ENCODE results near the gene LARGE1.
A peak's percentile ranks its signal among the peaks of the same experiment; 100 is the strongest.

LARGE1 gene

DNA sequence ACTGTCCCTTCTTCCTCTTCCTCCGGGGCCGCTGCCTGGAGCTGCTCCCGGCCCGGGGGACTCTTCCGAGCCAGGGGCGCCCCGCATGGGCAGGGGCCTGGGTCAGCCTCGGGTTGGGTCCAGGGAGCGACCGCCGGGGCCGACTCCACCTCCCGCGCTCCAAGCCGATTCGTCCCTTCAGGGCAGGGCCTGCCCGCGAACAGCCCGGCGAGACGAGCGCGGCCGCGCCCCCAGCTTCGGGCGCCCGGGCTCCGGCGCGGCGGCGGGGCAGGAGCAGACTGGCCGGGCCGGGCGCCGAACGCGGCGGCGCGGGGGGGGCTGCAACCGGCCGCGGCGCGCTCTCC is at the start of gene LARGE1:
Gene LARGE1 (minus strand): TSS at position 280 of the 344 bp plus-strand sequence.
- no peak for DNase-seq (ENCODE audit: low read depth in 1 of 2, low spot score in 1 of 2)

DNA sequence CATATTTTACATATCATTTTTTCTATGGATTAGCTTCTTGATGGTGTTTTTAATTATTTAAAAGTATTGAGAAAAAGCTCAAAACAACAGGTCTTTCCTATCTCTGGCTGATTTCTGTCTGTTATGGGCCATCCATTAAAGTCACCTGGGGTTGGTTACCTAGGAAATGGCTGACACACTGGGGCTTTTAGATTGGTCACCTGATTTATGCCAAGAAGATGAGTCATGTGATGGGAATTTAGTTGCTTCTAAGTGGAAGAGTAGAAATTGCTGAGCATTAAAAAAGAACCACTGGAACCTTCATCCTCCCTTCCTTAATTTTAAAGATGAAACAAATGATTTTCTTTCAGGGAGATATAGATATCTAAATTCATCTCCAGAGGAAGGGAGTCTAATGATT is 48.8 kb upstream of the LARGE1 start:
- no peak for DNase-seq (ENCODE audit: low read depth in 1 of 2, low spot score in 1 of 2)

DNA sequence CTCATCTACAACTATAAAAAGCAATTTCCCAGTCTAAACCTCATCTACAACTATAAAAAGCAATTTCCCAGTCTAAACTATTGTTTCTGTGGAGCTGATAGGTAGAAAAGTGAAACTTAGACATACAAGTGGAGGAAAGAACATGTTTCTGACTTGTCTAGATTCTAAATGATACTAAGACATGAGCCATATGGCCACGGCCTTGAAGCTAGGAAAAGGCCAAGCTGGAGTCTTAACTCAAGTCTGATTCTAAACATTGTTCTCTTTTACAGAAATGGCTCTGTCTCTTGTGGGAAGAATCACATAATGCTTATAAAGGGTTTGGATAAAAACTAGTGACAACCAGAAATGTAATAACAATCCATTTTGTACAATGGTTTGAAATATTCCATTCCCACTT is 43.8 kb upstream of the LARGE1 start:
- DNase-seq (ENCODE audit: low read depth in 1 of 2, low spot score in 1 of 2), result no peak

DNA sequence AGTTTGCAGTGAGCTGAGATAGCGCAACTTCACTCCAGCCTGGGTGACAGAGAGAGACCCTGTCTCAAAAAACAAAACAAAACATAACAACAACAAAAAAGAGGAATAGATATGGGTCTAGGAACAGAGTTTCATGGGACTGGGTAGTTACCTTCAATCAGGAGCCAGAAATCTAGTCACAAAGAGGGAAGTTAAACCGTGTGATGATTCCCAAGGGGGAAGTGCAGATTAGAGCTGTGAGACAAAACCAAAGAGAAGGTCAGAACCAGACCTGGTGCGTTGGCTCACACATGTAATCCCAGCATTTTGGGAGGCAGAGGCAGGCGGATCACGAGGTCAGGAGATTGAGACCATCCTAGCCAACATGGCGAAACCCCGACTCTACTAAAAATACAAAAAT is 42.1 kb upstream of the LARGE1 start:
- no peak for DNase-seq (ENCODE audit: low read depth in 1 of 2, low spot score in 1 of 2)

DNA sequence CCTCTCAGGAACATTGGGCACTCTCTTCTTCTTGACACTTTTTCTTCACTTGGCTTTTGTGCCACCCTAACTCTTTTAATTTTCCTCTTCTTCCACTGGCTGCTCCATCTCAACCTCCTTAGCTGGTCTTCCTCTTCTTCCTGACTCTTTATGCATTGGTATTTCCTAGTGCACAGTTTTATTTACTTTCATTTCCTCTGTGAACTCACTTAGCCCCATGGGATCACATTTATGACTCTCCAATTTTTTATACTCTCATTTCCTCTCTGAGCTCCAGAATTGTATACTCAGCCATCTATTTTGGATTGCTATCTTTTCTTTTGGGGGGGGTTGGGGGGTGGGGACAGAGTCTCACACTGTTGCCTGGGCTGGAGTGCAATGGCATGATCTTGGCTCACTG is 38.5 kb upstream of the LARGE1 start:
- no peak for DNase-seq (ENCODE audit: low read depth in 1 of 2, low spot score in 1 of 2)

DNA sequence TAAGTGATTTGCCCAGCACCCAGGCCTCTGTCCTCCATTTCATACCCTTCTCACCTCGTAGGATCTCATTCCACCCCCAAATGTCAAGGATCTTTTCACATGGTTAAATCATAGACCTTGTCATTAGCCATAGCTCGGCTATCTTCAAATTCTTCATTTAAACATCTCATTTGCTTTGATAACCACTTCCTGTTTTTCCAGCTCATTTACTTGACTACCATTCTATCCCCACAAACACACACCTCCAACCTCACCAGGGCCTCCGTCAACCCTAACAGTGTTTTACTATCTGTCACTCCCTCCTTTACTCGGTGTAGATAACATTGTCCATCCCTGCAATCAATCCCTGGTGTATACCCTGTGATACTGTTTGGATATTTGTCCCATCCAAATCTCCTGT is 36.8 kb upstream of the LARGE1 start:
- DNase-seq (ENCODE audit: low read depth in 1 of 2, low spot score in 1 of 2), result no peak

DNA sequence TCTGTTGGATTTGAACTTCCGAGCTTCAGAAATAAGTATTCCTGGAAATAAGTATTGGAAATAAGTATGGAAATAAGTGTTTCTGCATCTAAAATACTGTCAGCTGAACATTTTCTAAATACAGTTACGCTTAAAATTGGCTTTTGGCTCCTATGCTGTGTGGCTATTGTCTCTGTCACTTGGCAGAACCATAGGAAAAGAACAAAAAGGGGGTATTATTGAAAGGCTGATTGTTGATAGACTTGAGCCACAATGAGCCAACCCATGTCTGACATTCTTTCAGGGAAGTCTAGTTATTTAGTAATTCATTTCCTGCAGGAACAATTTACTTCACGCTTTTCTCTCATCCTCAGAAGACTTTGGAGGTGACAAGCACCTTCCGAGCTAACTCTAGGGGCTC is 32.5 kb upstream of the LARGE1 start:
- DNase-seq (ENCODE audit: low read depth in 1 of 2, low spot score in 1 of 2), result no peak

DNA sequence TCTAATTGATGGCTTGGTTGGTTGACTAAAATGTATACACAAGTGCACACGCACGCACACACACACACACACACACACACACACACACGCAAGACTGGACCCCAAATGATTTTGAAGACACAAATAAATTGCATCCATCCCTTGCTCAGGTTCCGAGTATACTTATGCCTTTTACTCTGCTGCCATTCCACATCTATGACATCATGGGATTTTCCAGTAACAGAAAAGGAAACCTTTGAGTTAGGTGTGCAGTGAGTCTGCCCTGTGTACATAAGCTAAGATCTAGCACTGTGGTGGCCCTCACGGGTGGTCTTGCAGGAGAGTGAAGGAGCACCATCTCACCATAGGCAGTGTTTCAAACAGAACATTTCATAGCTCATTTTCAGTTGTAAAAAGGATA is 20.5 kb upstream of the LARGE1 start:
- DNase-seq (ENCODE audit: low read depth in 1 of 2, low spot score in 1 of 2), result no peak

DNA sequence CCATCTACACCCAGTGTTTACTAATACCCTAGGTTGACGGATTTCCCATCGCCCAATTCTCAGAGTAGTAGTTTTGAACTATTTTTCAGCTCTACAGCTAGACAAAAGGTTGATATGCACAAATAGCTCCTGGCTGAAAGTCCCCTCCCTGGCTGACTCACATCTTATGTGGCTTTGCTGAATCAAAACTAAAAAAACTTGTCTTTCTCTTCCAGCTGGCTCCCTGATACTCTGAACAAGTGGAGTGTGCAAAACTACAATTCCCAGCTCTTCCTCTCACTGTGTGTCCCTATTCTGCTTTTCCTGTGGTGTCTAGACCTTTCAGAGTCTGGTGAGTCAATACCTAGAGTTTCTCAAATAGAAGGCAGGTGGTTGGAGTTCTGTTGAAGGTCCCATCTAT is 12.7 kb upstream of the LARGE1 start:
- no peak for DNase-seq (ENCODE audit: low read depth in 1 of 2, low spot score in 1 of 2)

DNA sequence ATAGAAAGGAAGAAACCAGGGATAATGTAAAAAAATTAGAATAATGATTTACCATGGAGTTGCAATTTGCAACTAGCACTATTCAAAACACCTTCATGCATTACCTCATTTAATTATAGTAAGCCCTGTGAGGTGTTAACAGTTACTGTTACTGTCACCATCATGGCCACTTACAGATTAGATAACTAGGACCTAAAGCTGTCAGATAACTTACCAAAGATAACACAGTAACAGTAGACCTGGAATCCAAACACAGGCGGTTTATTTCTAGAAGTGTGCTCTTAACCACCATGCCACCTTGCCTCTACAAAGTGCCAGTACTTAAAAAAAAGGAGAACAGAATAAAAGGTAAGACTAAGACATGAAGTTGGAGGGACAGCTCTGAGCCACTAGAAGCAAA is 11.1 kb upstream of the LARGE1 start:
- DNase-seq (ENCODE audit: low read depth in 1 of 2, low spot score in 1 of 2), result no peak

DNA sequence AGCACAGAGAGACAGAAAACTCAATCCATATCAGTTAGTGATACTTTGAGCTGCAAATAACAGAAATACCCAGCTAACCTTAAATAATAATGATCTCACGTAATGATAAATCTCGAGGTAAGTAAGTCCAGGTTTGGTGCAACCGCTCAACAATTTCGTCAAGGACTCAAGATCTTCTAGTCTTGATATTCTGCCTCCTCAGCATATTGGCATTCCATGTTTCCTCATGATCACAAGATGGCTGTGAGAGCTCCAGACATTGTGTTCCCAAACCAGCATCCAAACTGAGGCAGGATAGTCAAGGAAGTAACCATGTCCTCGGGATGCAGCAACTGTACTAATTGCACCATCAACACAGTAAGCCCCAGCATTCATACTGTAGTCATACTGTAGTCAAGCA is 7.5 kb upstream of the LARGE1 start:
- no peak for DNase-seq (ENCODE audit: low read depth in 1 of 2, low spot score in 1 of 2)

DNA sequence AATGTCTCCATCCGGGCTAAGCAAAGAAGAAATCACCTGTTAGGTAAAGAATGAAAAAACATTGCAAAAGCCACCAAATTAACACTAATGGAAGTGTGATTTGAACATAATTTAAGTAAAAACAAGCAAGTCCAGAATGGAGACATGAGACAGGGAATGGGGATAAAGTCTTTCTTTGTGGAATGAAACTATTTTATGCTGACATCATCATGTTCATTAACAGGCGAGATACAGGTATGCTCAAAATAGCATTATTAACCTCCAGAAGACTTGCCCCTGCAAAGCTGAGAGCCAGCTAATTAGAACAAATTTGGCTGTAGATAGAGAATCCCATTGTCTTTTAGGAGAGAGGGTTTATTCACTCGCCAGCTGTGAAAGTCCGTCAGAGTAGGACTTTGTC is 4.9 kb upstream of the LARGE1 start:
- DNase-seq (ENCODE audit: low read depth in 1 of 2, low spot score in 1 of 2), result no peak

DNA sequence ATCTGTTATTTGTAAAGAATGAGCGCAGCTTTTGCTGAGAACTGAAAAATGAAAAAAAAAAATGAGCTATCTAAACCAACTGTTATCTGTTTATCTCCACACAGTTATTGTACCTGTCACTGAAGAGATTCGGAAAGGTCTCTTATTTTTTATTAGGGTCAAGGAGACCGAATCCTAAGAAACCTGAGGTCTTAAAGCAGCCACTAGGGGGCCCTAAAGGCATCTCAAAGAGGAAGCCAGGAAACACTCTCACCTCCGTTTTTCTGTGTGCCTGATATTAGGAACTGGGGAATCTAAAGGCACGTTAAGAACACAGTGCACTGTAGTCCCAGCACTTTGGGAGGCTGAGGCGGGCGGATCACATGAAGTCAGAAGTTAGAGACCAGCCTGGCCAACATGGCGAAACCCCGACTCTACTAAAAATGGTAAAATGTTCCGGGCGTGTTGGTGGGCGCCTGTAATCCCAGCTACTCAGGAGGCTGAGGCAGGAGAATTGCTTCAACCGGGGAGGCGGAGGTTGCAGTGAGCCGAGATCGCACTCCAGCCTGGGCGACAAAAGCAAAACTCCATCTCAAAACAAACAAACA is 3.5 kb upstream of the LARGE1 start:
- DNase-seq (ENCODE audit: low read depth in 1 of 2, low spot score in 1 of 2), result no peak

DNA sequence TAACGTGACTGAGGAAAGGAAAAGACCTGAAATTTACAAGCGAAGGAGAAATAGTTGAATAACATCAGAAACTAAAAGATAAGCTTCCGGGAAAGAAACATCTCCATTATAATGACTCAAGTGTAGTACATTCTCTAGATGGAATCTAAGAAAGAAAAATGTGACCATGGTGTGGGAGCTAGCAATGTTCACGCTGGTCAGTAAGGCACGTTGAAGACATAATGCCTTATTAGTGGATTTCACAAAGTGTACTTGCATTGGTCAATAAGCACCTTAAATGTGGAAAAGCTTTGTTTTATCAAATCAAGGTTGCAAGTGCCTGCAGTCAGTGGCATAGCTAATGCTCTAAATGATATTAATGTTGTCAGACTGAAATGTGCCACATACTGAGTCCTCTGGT is 2.8 kb upstream of the LARGE1 start:
- no peak for DNase-seq (ENCODE audit: low read depth in 1 of 2, low spot score in 1 of 2)

DNA sequence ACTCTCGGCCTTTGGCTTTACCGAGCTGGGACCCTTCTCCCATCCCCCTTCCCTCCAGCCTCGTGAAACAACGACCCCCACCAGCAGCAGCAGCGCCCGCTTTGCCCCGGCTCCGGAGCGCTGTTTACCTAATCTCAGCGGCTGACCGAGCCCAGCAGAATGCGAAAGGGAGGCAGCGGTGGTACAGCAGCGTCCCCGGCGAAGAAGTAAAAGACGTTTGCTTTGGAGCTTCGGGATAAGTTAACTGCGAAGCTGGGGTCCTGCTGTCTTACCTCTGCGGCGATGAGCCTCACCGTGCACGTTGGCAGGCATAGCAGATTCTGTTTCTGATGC is 2.0 kb upstream of the LARGE1 start:
- DNase-seq (ENCODE audit: low read depth in 1 of 2, low spot score in 1 of 2), result no peak

DNA sequence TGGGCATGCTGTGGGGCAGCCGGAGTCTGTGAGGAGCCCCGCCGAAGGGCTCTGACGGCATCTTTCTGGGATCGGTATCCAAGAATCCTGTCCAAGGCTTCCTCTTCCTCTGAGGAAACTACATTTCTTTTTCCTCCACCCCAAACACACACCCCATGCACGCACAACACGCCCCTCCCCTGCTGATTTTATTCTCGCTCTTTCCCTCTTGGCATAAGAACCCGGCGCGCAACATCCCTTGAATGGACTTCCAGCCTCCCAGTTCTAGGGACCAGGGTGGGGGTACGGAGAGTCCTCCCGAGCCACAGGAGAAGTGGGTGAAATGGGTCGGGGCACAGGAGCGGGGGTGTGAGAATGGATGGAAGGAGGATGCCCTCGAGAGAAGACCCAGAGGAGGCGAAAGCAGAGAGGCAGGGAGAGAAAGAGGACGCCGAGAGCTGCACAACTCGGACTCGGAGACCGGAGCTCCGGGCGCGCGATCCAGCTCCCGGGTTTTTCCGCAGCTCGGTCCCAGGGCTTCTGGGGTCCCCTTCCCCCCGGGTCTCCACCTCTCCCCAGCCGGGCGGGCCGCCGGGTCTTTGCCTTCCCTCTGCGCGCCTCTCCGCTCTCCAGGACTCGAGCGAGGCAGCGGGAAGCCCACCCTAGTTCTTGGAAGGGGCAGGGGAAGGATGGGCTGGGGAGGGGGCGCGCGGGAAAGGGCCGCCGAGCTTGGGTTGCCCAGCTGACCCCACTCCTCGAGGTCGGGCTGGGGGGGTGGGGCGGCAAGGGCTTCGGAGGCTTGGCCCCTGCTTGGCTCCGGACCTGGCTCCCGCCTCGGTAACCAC is 1.5 kb upstream of the LARGE1 start:
- DNase-seq (ENCODE audit: low read depth in 1 of 2, low spot score in 1 of 2), result no peak

DNA sequence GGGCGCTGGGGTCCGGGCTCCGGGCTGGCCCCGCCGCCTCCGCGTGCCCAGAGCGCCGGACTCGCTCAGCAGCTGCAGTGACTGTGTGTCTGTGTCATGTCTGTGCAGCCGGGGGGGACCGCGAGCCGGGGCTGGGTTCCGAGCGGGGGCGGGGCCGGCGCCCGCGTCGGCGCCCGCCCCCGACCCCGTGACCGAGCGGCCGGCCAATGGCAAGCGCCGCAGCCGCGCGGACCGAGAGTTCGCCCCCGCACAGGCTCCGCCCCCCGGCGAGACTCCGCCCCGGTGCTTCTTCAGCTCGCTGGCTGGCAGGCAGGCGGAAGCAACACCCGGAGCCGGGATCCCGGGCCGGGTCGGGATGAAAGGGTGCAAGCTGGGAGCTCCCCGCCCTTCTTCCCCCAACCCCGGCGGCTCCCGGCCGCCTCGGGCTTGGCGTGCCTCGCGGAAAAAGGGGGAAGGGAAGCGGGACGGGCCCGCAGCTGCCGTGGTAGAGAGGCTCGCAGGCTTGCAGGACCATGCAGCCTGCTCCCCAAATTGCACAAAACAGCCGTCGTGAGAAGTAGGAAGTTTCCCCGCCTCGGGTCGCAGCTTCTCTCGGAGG is 750 bp upstream of the LARGE1 start:
- peak; percentile 64 to 90 for DNase-seq (ENCODE audit: low read depth in 1 of 2, low spot score in 1 of 2)

DNA sequence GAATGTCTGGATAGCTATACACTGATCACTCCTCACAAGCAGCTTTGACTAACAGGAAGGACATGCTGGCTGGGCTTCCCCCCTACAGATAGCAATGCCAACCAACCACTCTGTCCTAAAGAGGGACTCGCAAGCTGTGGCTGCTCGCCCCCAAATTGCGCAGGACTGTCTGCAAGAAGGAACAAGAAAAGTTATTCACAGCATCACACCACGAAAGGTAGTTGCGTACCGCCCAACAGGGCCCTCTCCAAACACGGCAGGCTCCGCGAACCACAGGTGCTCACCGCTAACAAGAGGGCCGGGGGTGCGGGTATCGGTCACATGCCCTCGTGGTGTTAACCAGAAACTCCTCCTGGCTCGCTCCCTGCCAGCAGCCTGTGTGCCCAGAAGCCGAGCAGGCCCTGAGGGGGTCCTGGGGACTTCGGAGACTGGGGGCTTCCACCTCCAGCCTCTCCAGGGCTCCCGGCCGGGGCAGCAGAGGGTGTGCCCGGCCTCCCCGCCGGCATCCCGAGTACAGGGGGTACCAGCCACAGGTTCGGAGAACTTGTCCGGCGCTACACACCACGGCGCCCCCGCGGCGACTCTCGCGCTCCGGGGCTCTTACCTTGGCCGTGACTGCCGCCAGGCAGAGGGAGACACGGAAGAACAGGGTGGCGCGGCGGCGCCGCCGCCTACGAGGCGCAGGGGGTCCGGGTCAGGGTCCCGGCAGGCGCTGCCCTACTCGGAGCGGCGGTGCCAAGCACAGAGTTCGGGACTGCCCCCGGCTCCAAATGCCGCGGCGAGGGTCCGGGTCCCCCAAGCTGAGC is 682 bp downstream of the LARGE1 start:
- DNase-seq (ENCODE audit: low read depth in 1 of 2, low spot score in 1 of 2), result no peak

DNA sequence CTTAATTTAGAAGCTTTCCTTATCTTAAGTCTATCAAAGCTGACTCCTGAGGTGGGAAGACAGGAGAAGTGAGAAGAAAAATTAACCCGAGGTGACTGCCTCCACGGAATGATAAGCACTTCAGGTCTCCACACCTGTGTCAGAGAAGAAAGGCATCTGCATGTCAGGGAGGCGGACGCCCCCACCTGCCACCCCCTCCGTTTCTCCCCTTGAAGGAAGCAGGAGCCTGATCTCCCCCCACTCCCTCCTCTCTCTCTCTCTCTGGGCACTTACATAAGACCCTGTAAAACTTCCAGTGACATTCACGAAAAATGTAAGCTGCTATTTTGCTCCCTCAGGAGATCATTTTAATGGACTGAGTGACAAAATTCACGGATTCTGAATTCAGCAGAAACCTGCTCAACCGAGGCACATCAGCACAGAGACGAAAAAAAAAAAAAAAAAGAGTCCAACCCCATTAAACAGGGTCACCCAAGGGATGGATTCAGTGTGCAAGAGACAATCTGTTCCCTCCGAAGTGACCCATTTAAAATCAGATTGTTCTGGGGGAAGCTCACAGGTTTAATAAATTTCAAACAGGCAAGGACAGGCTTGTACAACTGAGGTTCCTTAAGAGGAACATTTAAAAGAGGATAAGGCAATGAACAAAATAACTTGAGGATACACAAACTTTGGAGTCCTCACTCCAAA is 1.5 kb downstream of the LARGE1 start:
- DNase-seq (ENCODE audit: low read depth in 1 of 2, low spot score in 1 of 2), result no peak

DNA sequence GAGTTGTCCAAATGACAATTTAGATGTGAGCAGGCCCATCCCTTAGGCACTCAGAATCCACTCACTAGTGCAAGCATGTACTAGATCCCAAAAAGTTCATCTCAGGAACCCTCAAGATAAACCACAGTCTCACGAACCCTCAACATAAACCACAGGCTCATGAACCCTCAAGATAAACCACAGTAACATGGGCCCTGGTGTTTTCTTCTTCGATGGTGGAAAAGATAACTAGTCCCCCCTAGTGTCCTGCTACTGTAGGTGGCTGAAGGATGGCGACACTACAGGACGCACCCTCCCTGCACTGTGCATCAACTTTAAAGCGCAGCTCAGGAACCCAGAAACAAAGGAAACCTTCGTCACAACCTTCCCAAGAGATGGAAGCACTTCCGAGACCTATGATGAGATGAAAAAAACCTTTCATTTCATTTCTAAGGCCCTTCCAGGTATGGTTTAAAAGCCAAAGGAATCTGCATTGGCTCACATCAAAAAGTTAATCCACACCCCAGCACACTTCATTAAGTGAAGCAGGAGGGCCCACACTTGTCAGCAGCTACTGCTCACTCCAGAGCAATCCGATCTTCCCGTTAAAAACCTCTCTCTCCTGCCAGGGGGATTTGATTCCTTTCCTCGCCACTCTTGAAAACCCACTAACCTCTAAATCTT is 2.4 kb downstream of the LARGE1 start:
- no peak for DNase-seq (ENCODE audit: low read depth in 1 of 2, low spot score in 1 of 2)

DNA sequence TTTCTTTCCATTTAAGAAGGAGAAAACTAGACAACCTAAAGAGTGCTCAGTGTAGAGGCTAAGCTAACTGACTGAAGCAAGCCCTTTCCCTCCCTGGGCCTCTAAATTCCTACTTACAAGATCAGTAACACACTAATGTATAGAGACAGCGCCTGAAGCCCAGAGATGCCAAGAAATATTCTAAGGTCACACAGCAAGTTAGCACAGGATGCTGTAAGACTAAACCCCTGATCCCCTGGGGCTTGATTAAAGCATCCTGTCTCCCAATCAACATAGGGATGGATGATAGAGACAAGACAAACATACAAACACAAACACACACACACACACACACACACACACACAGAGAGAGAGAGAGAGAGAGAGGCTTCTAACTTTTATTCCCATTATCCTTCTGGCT is 5.6 kb downstream of the LARGE1 start:
- DNase-seq (ENCODE audit: low read depth in 1 of 2, low spot score in 1 of 2), result no peak

All from stimulated activated CD4-positive, alpha-beta T cell treated with anti-CD3 and anti-CD28 coated beads, Interleukin-15, amount 100 ng/mL, for 1 hour (primary cell).